NCI-H187 (cell line): Measurements from ENCODE around the gene HVCN1.
A peak's percentile ranks its signal among the peaks of the same experiment; 100 is the strongest.
"Not testable (repeated sequence)": the region's sequence is repeated elsewhere in the genome, so short reads cannot be mapped to it uniquely, and the experiment has no call there.

ENCODE experiments used
- DNase-seq, 2 experiments: peaks; one replicate each; lab custom pipeline; 2025; lab: John Stamatoyannopoulos, UW

The HVCN1 gene

GRCh38 chr12:110688446-110689280, at the start of gene HVCN1:
Gene HVCN1 (minus strand): TSS chr12:110689115. CDS start chr12:110683245, 5,870 bp downstream.
- no peak for DNase-seq

DNA sequence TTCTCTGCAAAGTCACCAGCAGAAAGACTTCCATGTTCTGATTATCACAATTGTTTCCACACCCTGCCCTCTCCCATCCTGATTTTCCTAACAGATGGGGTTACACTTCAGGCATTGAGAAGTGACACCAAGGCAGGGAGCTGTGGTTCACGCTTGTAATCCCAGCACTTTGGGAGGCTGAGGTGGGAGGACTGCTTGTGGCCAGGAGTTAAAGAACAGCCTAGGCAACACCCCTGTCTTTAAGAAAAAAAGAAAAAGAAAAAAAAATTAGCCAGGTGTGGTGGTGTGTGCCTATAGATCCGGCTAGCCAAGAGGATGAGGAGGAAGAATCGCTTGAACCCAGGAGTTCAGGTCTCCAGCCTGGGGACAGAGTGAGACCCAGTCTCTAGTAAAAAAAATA, 48.6 kb upstream of the HVCN1 start:
- no peak for DNase-seq

- not testable (repeated sequence) for DNase-seq
These were observed 48.1 kb upstream of the HVCN1 start for GRCh38 chr12:110737016-110737415.

GRCh38 chr12:110733900-110734299, 45.0 kb upstream of the HVCN1 start:
- DNase-seq, result peak in 1 of 2 experiments; percentile 48

DNA sequence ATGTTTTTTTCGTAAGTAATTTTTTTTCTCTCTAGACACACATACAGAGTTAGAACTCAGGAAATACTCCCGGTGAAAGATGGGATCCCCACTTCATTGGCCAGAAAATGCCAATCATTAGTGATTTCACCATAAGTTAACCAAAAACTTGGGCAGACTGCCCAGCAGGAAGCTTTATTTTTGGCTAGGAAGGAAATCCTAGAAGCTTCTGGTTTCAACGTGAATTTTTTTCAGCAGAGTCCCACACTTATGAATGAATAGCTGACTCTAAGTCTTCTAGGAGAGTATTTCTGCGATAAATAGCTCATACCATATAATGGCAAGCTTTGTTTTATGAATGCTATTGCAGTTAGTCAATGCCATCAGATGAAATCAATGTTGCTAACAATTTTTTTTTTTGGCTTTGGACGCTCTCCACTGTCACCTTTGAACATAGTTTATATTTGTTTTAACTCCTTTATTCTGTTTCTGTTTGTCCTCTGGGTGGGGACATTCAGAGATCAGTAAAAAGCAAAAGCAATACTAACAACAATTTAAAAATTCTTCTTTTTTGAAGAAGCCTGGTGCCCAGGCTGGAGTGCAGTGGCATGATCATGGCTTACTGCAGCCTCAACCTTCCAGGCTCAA, 44.3 kb upstream of the HVCN1 start:
- no peak for DNase-seq

GRCh38 chr12:110732572-110732971, 43.7 kb upstream of the HVCN1 start:
- DNase-seq, result no peak

GRCh38 chr12:110731479-110731878, 42.6 kb upstream of the HVCN1 start:
- no peak for DNase-seq

- no peak for DNase-seq
These were observed 39.7 kb upstream of the HVCN1 start for GRCh38 chr12:110728628-110729027.

GRCh38 chr12:110726708-110727369, 37.9 kb upstream of the HVCN1 start:
- no peak for DNase-seq

- DNase-seq, result no peak
These were observed 37.1 kb upstream of the HVCN1 start for GRCh38 chr12:110726028-110726427.

GRCh38 chr12:110725267-110725666, 36.4 kb upstream of the HVCN1 start:
- DNase-seq, result no peak

- DNase-seq, result peak in 1 of 2 experiments; percentile 64
These were observed 34.0 kb upstream of the HVCN1 start for GRCh38 chr12:110722892-110723291.

- DNase-seq, result no peak
These were observed 32.7 kb upstream of the HVCN1 start for GRCh38 chr12:110721570-110721969.

GRCh38 chr12:110720516-110720915, 31.6 kb upstream of the HVCN1 start:
- DNase-seq, result no peak

DNA sequence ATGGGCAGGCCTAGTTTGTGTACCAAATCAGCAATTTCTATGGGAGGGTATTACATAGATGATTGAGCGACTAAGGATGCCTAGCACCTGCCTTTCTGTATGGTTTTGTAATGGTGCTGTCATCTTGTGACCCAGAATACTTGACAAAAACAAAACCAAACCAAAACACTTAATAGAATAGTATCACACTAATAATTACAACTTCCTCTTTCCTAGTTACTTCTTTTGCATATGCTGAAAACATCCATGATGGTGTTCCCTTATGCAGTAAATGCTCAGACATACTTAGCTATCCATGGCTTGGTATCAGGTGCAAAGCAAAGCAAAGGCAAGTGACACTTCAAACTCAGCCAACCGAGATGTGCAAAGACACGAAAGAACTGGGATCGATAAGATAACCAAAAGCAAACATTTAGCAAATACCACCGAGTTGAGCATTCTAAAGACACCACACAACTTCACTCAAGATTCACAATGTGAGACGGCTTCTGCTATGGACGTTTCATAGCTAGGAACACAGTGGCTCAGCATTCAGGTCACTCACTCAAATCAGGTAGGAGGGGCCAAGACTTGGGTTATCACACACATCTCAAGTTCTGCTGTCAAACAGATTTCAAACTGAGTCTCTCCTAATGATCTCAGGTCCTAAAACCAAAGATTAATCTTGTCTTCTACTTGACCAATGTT, 29.4 kb upstream of the HVCN1 start:
- DNase-seq, result peak; percentile 42 to 84

GRCh38 chr12:110717037-110717436, 28.1 kb upstream of the HVCN1 start:
- DNase-seq, result no peak

- no peak for DNase-seq
These were observed 20.0 kb upstream of the HVCN1 start for GRCh38 chr12:110708917-110709316.

DNA sequence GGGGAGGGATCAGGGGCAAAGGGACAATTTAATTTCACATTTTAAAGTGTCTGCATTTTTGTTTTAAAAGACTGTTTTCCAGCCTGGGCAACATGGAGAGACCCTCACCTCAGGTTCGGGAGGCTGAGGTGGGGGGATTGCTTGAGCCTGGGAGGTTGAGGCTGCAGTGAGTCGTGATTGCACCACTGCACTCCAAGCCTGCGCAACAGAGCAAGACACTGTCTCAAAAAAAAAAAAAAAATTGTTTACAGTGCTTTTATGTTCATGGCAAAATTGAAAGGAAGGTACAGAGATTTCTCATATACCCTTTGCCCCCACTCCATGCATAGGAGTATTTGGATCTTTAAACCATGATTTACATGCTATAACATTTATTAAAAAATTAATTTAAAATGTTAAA, 16.4 kb upstream of the HVCN1 start:
- no peak for DNase-seq

DNA sequence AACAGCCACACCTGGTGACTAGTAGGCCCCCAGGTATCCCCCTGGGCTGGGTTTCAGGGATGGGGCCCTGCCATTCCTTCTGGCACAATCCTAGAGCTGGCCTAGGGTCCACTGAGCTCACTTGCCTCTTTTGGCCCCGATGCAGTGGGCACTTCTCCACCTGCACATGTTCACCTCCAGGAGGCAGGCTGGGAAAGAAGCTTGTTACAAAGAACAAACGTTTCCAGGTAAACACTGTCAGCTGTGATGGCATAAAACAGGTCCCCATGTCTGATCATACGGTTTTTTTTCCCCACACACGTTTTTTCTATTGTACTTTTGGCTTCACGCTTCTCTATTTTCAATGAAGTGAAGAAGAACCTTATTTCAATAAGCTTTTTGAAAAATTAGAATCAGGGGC, 15.8 kb upstream of the HVCN1 start:
- no peak for DNase-seq

DNA sequence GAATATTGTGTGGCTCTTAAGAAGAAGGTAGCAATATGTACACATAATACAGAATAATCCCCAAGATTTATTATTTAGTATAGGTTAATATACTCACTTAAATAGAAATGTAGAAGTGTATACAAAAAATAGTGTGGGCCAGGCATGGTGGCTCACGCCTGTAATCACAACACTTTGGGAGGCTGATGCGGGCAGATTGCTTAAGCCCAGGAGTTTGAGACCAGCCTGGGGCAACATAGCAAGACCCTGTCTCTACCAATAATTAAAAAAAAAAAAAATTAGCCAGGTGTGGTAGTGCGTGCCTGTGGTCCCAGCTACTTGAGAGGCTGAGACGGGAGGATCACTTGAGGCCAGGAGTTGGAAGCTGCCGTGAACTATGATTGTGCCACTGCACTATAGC, 15.3 kb upstream of the HVCN1 start:
- DNase-seq, result no peak

DNA sequence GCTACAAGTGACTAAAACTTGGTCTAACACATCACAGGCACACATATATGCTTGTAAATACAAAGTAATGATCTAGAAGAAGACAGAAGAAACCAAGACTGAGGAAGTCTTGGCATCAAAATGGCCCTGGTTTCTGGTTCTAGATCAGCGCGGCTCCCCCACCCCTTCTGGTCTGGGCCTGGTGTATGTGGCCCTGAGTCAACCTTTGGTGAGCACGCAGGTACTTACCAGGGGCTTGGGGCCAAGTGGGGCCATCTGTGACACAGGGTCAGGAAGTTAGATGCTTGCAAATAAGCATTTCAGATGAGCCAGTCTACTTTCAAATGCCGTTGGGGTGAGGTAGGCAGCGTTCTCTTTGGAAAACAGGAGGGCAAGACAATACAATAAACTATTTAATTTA, 13.2 kb upstream of the HVCN1 start:
- DNase-seq, result no peak
